ENCODE measurements around the gene ATXN7L1. TPM values are rescaled to one million over a fixed set of nuclear protein-coding genes. Genes with fewer than 3 reads are reported as not detected.

ATXN7L1 gene
- total and polyA plus RNA-seq, 2 of the 8 experiments (the other 6 are each of a cell fraction or from before 2014, with no cell fraction given): 14.3 to 34.0 TPM

DNA sequence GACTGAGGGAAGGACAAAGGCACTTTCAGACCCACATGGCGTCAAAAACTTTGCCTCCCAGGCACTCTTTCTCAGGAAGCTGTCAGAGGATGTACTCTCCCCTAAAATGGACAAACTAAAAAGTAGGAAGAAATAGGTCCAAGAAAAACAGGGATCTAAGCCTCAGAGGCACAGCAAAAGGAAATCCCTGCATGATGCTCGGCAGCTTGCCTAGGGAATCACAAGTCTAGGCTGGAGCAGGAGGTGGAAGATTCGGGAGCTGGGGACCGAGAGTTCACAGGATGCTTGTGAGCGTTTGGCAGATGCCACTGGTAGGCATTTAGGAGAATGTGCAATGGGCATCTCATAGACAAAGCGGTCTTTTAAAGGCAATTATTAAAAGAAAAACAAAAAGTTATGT, 60.8 kb downstream of the ATXN7L1 start:
- no peak overlapping the region for H2BK12ac ChIP-seq (ENCODE audit: low read depth, low read length)
- H3K9ac ChIP-seq (replicated peaks in 1 of 4; ENCODE audit: extremely low read depth in 1 of 4, low read depth in 3 of 4, low read length in 3 of 4): no peak overlapping the region
- H3K9me3 ChIP-seq (ENCODE audit: insufficient read depth in 2 of 2, low read depth in 1 of 2, low read length in 1 of 2): no peaks in the 10 kb centered on the region
- no peak overlapping the region for H2AK5ac ChIP-seq (ENCODE audit: low read depth, low read length)
- ChIA-PET CTCF (ENCODE audit: partially characterized antibody) (interaction anchor here (0.6 to 3.9 kb wide), 8 partner anchors 10 to 226 kb away, joined by 3 to 29 read pairs (median 3); no protein-coding TSS in a partner anchor), POLR2A (ENCODE audit: partially characterized antibody) (interaction anchor here (0.7 kb wide), 1 partner anchor 213 kb away, joined by 3 read pairs; no protein-coding TSS in a partner anchor)
- no peak overlapping the region for H2AFZ ChIP-seq (ENCODE audit: low read length)
- H3K27me3 ChIP-seq (replicated peaks in 1 of 4; ENCODE audit: control insufficient read depth in 3 of 4, extremely low read depth in 1 of 4, insufficient read depth in 3 of 4, low read length in 3 of 4): no peaks in the 10 kb centered on the region
- no peak overlapping the region for H2BK120ac ChIP-seq (replicated peaks; ENCODE audit: low read depth, low read length)
- no peak overlapping the region for H3K4ac ChIP-seq (replicated peaks; ENCODE audit: insufficient read length, low read depth, low read length)
- H3K4me1 ChIP-seq (replicated peaks in 1 of 4; ENCODE audit: control insufficient read depth in 3 of 4, insufficient read depth in 4 of 4, low read length in 3 of 4): peaks cover 0 to 3% (median 0%) of the 10 kb centered on the region in 4 experiments; a peak in 3 of 7 replicates
- H4K5ac ChIP-seq (ENCODE audit: insufficient read length, low read depth, low read length): no peak overlapping the region
- no peak overlapping the region for H3K18ac ChIP-seq (ENCODE audit: extremely low read depth, low read length)
- H3K4me3 ChIP-seq (ENCODE audit: extremely low read depth in 1 of 4, insufficient read depth in 2 of 4, low read depth in 3 of 4, low read length in 4 of 4): no peak overlapping the region
- H3K23me2 ChIP-seq (ENCODE audit: low read depth, low read length): no peaks in the 10 kb centered on the region
- H3K14ac ChIP-seq (ENCODE audit: insufficient read length): no peak overlapping the region
- H3K79me1 ChIP-seq (ENCODE audit: low read depth, low read length): peaks cover 2% of the 10 kb centered on the region; the same call in 1 of the 2 replicates
- no peaks in the 10 kb centered on the region for H3K79me2 ChIP-seq (ENCODE audit: control insufficient read depth in 1 of 2, insufficient read depth in 2 of 2, low read length in 2 of 2)
- H4K20me1 ChIP-seq (replicated peaks in 1 of 2; ENCODE audit: control insufficient read depth in 1 of 2, insufficient read depth in 2 of 2, low read length in 2 of 2): peaks cover 2% of the 10 kb centered on the region in 2 experiments
- no peak for DNase-seq (ENCODE audit: low read depth in 1 of 2, low spot score in 2 of 2)
- no peaks in the 10 kb centered on the region; a peak in 1 of 8 replicates for H3K36me3 ChIP-seq (ENCODE audit: control insufficient read depth in 2 of 4, insufficient read depth in 4 of 4, low read length in 3 of 4)
- WGBS, 2 experiments (ENCODE audit: extremely low coverage in 1 of 2, insufficient coverage in 1 of 2, insufficient read length in 1 of 2, insufficient replicate concordance in 2 of 2, low coverage in 1 of 2, low lambda C conversion rate in 2 of 2, missing lambda C conversion rate in 1 of 2): 85% methylated on average over 6 of the region's 6 CpGs; no CpG with 5 or more reads in 1 of the 2 experiments
- H3K27ac ChIP-seq (ENCODE audit: low read depth, low read length): no peak overlapping the region
- H4K8ac ChIP-seq (ENCODE audit: extremely low read depth, insufficient read depth, low read length): no peak overlapping the region
- no peak overlapping the region for H2BK15ac ChIP-seq (ENCODE audit: low read length)
- no peak overlapping the region for H2BK20ac ChIP-seq (ENCODE audit: low read length)
- FAIRE-seq: no peak
- H3K4me2 ChIP-seq (ENCODE audit: insufficient read depth in 1 of 2, low read depth in 2 of 2, low read length in 2 of 2): no peak overlapping the region
- no peak overlapping the region for H3K23ac ChIP-seq (ENCODE audit: insufficient read length)
- no peak overlapping the region for H4K91ac ChIP-seq (replicated peaks; ENCODE audit: insufficient read length, low read length)
- no peak overlapping the region for H2BK5ac ChIP-seq (ENCODE audit: low read depth, low read length)
- no peak overlapping the region for H3K56ac ChIP-seq (replicated peaks; ENCODE audit: insufficient read length, low read depth, low read length)
- TF ChIP-seq NRF1 (IDR thresholded peaks at IDR 0.05; ENCODE audit: low read depth, low read length): no peak
- TF ChIP-seq, protein P1, sequence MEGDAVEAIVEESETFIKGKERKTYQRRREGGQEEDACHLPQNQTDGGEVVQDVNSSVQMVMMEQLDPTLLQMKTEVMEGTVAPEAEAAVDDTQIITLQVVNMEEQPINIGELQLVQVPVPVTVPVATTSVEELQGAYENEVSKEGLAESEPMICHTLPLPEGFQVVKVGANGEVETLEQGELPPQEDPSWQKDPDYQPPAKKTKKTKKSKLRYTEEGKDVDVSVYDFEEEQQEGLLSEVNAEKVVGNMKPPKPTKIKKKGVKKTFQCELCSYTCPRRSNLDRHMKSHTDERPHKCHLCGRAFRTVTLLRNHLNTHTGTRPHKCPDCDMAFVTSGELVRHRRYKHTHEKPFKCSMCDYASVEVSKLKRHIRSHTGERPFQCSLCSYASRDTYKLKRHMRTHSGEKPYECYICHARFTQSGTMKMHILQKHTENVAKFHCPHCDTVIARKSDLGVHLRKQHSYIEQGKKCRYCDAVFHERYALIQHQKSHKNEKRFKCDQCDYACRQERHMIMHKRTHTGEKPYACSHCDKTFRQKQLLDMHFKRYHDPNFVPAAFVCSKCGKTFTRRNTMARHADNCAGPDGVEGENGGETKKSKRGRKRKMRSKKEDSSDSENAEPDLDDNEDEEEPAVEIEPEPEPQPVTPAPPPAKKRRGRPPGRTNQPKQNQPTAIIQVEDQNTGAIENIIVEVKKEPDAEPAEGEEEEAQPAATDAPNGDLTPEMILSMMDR (IDR thresholded peaks at IDR 0.05; ENCODE audit: control extremely low read depth in 1 of 3, insufficient read depth in 1 of 3, low read depth in 1 of 3, low read length in 3 of 3): no peak
- no peak for TF ChIP-seq PHF8 (conservative IDR thresholded peaks at IDR 0.05; ENCODE audit: low read depth, low read length)
- no peak for TF ChIP-seq CTBP2 (IDR thresholded peaks at IDR 0.05; ENCODE audit: borderline replicate concordance, insufficient read depth, insufficient read length, low read length)
- TF ChIP-seq TBP (IDR thresholded peaks at IDR 0.05; ENCODE audit: low read depth, low read length): no peak
- TF ChIP-seq, protein P2, sequence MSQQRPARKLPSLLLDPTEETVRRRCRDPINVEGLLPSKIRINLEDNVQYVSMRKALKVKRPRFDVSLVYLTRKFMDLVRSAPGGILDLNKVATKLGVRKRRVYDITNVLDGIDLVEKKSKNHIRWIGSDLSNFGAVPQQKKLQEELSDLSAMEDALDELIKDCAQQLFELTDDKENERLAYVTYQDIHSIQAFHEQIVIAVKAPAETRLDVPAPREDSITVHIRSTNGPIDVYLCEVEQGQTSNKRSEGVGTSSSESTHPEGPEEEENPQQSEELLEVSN (IDR thresholded peaks at IDR 0.05): no peak
- TF ChIP-seq FOSL1 (IDR thresholded peaks at IDR 0.05; ENCODE audit: insufficient read depth, low read depth, low read length): no peak
- no peak for TF ChIP-seq SIRT6 (IDR thresholded peaks at IDR 0.05; ENCODE audit: low read length)
- no peak for TF ChIP-seq RNF2 (IDR thresholded peaks at IDR 0.05; ENCODE audit: borderline replicate concordance, low read depth, low read length, missing control alignments, poor library complexity, severe bottlenecking)
- TF ChIP-seq KDM4A (IDR thresholded peaks at IDR 0.05; ENCODE audit: low read depth, low read length, severe bottlenecking): no peak

All from H1 (cell line).